HepG2 (cell line): ENCODE measurements around the gene ERF. TPM values are rescaled to one million over a fixed set of nuclear protein-coding genes. Genes with fewer than 3 reads are reported as not detected.

Experiments used
- ATAC-seq: fragments of 200-7000 bp; cut with Tn5 transposase; 3 replicates; pipeline ENCODE4 v1.9.1; 2020; ENCODE audit warnings: mild to moderate bottlenecking, moderate library complexity
- BruUV-seq: library from RNA; stranded (reverse); fragments of 400-500 nt; replicated peaks from 2 replicates; lab custom pipeline; 2021; lab: Mats Ljungman, UMichigan
- CTCF ChIA-PET: fragments of 300-600 bp; formaldehyde crosslinking; extraction: SDS; loops from one replicate; lab custom pipeline; 2021; ENCODE audit warnings: low total read pairs, inconsistent platforms, low intra/inter-chr PET ratio; lab: Yijun Ruan, JAX
- POLR2A ChIA-PET: fragments of 350-600 bp; sonication (Branson Sonifier 250); formaldehyde crosslinking; loops from one replicate; lab custom pipeline; 2020; ENCODE audit warnings: antibody characterized with exemption, inconsistent platforms; lab: Yijun Ruan, JAX
- DNase-seq: peaks from one replicate; pipeline ENCODE4 v3.0.0-alpha.2; 2015; ENCODE audit warnings: low spot score
- FAIRE-seq: peaks from 3 replicates; lab custom pipeline; 2011; peaks lifted over from hg19 to GRCh38; lab: Jason Lieb, UNC
- H2AFZ ChIP-seq: one replicate; pipeline ENCODE4 v1.6.1; 2011; ENCODE audit warnings: low read length, inconsistent platforms
- H3K27ac ChIP-seq: fragments of 300-600 bp; 3 replicates; pipeline ENCODE4 v1.8.0; 2011; ENCODE audit warnings: mixed run types, mild to moderate bottlenecking, mixed read lengths, low read length, inconsistent platforms; ENCODE audit not compliant: insufficient read depth; ENCODE audit errors: extremely low read length
- H3K27me3 ChIP-seq, 2 experiments: fragments of 200-600 bp in 1 of 2; 2 replicates in 1 of 2; 3 replicates in 1 of 2; pipeline versions ENCODE4 v1.6.0 to v1.8.0; 2011; ENCODE audit warnings: low read length in 2 of 2, mild to moderate bottlenecking in 2 of 2, moderate library complexity in 2 of 2, inconsistent platforms in 1 of 2; ENCODE audit not compliant: insufficient read depth in 2 of 2, control insufficient read depth in 1 of 2
- H3K36me3 ChIP-seq, 2 experiments: fragments of 200-600 bp in 1 of 2; replicated peaks in 1 of 2; 2 replicates in 1 of 2; 3 replicates in 1 of 2; pipeline versions ENCODE4 v1.5.1 to v1.8.0; 2011; ENCODE audit warnings: low read length in 2 of 2, inconsistent platforms in 1 of 2; ENCODE audit not compliant: insufficient read depth in 2 of 2, control insufficient read depth in 1 of 2
- H3K4me1 ChIP-seq: 2 replicates; pipeline ENCODE4 v1.5.1; 2012; ENCODE audit warnings: low read length, inconsistent platforms; ENCODE audit not compliant: insufficient read depth
- H3K4me2 ChIP-seq: 2 replicates; pipeline ENCODE4 v1.6.0; 2011; ENCODE audit warnings: low read depth, low read length, inconsistent platforms
- H3K4me3 ChIP-seq, 3 experiments: fragments of 200-600 bp in 1 of 3; sonication (generic), shearing (Covaris generic) in 1 of 3; replicated peaks in 1 of 3; 2 replicates each; pipeline ENCODE4 v1.5.1; 2011 to 2016; ENCODE audit warnings: low read length in 3 of 3, inconsistent platforms in 2 of 3, low read depth in 2 of 3, mild to moderate bottlenecking in 2 of 3, control low read depth in 1 of 3, mixed read lengths in 1 of 3; ENCODE audit not compliant: insufficient read depth in 1 of 3
- H3K79me2 ChIP-seq: one replicate; pipeline ENCODE4 v1.6.1; 2011; ENCODE audit warnings: low read length, inconsistent platforms; ENCODE audit not compliant: insufficient read depth
- H3K9ac ChIP-seq: 2 replicates; pipeline ENCODE4 v1.6.0; 2011; ENCODE audit warnings: mild to moderate bottlenecking, low read depth, low read length, inconsistent platforms; ENCODE audit not compliant: insufficient read depth
- H3K9me3 ChIP-seq: 2 replicates; pipeline ENCODE4 v1.5.1; 2012; ENCODE audit warnings: mild to moderate bottlenecking, low read length
- H4K20me1 ChIP-seq: 2 replicates; pipeline ENCODE4 v1.6.0; 2011; ENCODE audit warnings: inconsistent platforms, mild to moderate bottlenecking, low read length, moderate library complexity; ENCODE audit not compliant: insufficient read depth
- AGO2 ChIP-seq: fragments of 200-400 bp; formaldehyde crosslinking; optimal IDR thresholded peaks from 2 replicates; pipeline ENCODE3; 2017; ENCODE audit warnings: mild to moderate bottlenecking, low read depth, low read length, moderate library complexity
- ASH2L ChIP-seq: fragments of 300-600, 200-600 bp; sonication (generic); IDR thresholded peaks from 2 replicates; pipeline ENCODE4 v1.7.0; 2017; ENCODE audit warnings: low read depth, mild to moderate bottlenecking, moderate library complexity, mixed read lengths, low read length; ENCODE audit not compliant: insufficient read length
- EEA1 ChIP-seq: sonication (generic); formaldehyde crosslinking; IDR thresholded peaks from 2 replicates; pipeline ENCODE4 v1.5.1; 2020; ENCODE audit warnings: mild to moderate bottlenecking, missing genetic modification reagents, borderline replicate concordance
- MYC ChIP-seq: sonication (generic); formaldehyde crosslinking; IDR thresholded peaks from 2 replicates; pipeline ENCODE4 v1.9.0; 2021; ENCODE audit warnings: missing genetic modification reagents, borderline replicate concordance
- PHF8 ChIP-seq: sonication (generic); formaldehyde crosslinking; IDR thresholded peaks from 2 replicates; pipeline ENCODE4 v1.5.0; 2020; ENCODE audit warnings: missing genetic modification reagents
- POLR2AphosphoS5 ChIP-seq: IDR thresholded peaks from 2 replicates; pipeline ENCODE4 v1.6.1; 2012; ENCODE audit warnings: low read depth, low read length
- RBFOX2 ChIP-seq: fragments of 200-400 bp; formaldehyde crosslinking; IDR thresholded peaks from 2 replicates; pipeline ENCODE4 v1.6.1; 2017; ENCODE audit warnings: low read depth, mild to moderate bottlenecking, low read length
- RBM22 ChIP-seq: fragments of 200-400 bp; formaldehyde crosslinking; optimal IDR thresholded peaks from 2 replicates; pipeline ENCODE3; 2017; ENCODE audit warnings: mild to moderate bottlenecking, low read length, moderate library complexity
- ZNF589 ChIP-seq: sonication (generic); formaldehyde crosslinking; conservative IDR thresholded peaks from 2 replicates; pipeline ENCODE4 v1.8.0; 2022; ENCODE audit warnings: mild to moderate bottlenecking, moderate library complexity, missing genetic modification reagents
- ZNF768 ChIP-seq: sonication (generic); formaldehyde crosslinking; IDR thresholded peaks from 2 replicates; pipeline ENCODE4 v1.4.0; 2020; ENCODE audit warnings: missing genetic modification reagents
- ZNF792 ChIP-seq: IDR thresholded peaks from 2 replicates; pipeline ENCODE4 v1.6.1; 2016
- WGBS: methylation state at CpG from one replicate; pipeline ENCODE4 v1.1.6; 2017; ENCODE audit warnings: low lambda C conversion rate; 5-methylcytosine and 5-hydroxymethylcytosine counted together
- in situ Hi-C: cut with HindIII; loops from 2 replicates; pipeline ENCODE4 v1.10.0; 2017; ENCODE audit warnings: low pct_unique_long_range_greater_than_20kb; ENCODE audit not compliant: extremely low pct_ligation_motif_present
- intact Hi-C: fragments of 100-400 bp; cut with micrococcal nuclease; formaldehyde crosslinking; loops from one replicate; pipeline ENCODE4 v1.10.0; 2022; ENCODE audit not compliant: unreplicated experiment
- polyA plus RNA-seq, 8 experiments: library from polyadenylated mRNA; depleted of rRNA in 3 of 8; stranded (reverse) in 7 of 8; unstranded in 1 of 8; fragments of >200 nt; fragmentation: Illumina TruSeq in 4 of 8; extraction: Trizol in 4 of 8; gene quantifications; 2 replicates each; pipeline versions ENCODE4 v1.2.1 to v1.2.3, GENCODE V29; 2011 to 2016; ENCODE audit warnings: low read depth in 4 of 8, missing spikeins in 1 of 8, mixed read lengths in 1 of 8; ENCODE audit not compliant: insufficient read depth in 1 of 8
- total RNA-seq, 5 experiments: library from RNA; depleted of rRNA; stranded (reverse); fragments of >200 nt; fragmentation: Illumina TruSeq; extraction: Trizol; gene quantifications; 2 replicates each; pipeline ENCODE4 v1.2.3, GENCODE V29; 2016; ENCODE audit warnings: low read depth in 1 of 5
- TF ChIP-seq, protein P1 (sequence below): sonication (generic); formaldehyde crosslinking; IDR thresholded peaks from 2 replicates; pipeline ENCODE4 v1.4.0; 2020; ENCODE audit warnings: mild to moderate bottlenecking, missing genetic modification reagents
- TF ChIP-seq, protein P2 (sequence below): sonication (generic); formaldehyde crosslinking; IDR thresholded peaks from 2 replicates; pipeline ENCODE4 v1.5.1; 2020; ENCODE audit warnings: mild to moderate bottlenecking, missing genetic modification reagents, moderate library complexity
- TF ChIP-seq, protein P3 (sequence below): sonication (generic); formaldehyde crosslinking; IDR thresholded peaks from 2 replicates; pipeline ENCODE4 v1.5.1; 2020; ENCODE audit warnings: mild to moderate bottlenecking, missing genetic modification reagents, borderline replicate concordance
- TF ChIP-seq, protein P4 (sequence below), 2 experiments: fragments of 450-650 bp in 1 of 2; sonication (generic) in 1 of 2; formaldehyde crosslinking; IDR thresholded peaks; 2 replicates each; pipeline versions ENCODE4 v1.5.0 to v1.8.0; 2020 to 2022; ENCODE audit warnings: mild to moderate bottlenecking in 1 of 2, missing genetic modification reagents in 1 of 2

The ERF gene
- total and polyA plus RNA-seq, 2 of the 13 experiments (the other 11 are each of a cell fraction or from before 2014, with no cell fraction given), result 67.1 to 69.9 TPM

- H3K27me3 ChIP-seq, result no peaks in the 10 kb centered on the region; a peak in 1 of 5 replicates
- H3K79me2 ChIP-seq, result peaks cover 43% of the 10 kb centered on the region
- H3K9ac ChIP-seq, result peak overlapping the region; percentile 79
- FAIRE-seq, result no peak
- peaks cover 57% of the 10 kb centered on the region for H3K4me1 ChIP-seq
- peak overlapping the region; percentile 98 for H3K4me2 ChIP-seq
- ChIA-PET POLR2A (interaction anchor here (1.0 to 3.6 kb wide), 4 partner anchors 8 to 29 kb away, joined by 5 to 25 read pairs (median 8); partner anchors contain the start of gene GSK3A), CTCF (no interaction called here)
- WGBS, result 37% methylated on average over 27 of the region's 27 CpGs
- H2AFZ ChIP-seq, result no peak overlapping the region
- peak overlapping the region; percentile 75 for H3K27ac ChIP-seq
- H3K4me3 ChIP-seq, result peak overlapping the region; percentile 88 to 99 (median 91)
- in situ Hi-C loops (loop anchor here (5.0 kb wide), 1 partner anchor 35 kb away; no protein-coding TSS in a partner anchor), intact Hi-C loops (no loop called here)
- ATAC-seq, result no peak
- H3K36me3 ChIP-seq, result peaks cover 7 to 32% of the 10 kb centered on the region in 2 experiments; a peak in 3 of 5 replicates
- peaks cover 37% of the 10 kb centered on the region for H4K20me1 ChIP-seq
- H3K9me3 ChIP-seq, result no peaks in the 10 kb centered on the region
- no peak for DNase-seq
- TSS peak; percentile 42 for BruUV-seq
- peak; percentile 28; the same call in 1 of the 2 replicates for TF ChIP-seq PHF8 (CRISPR knock-in tag)
- TF ChIP-seq ZNF768 (CRISPR knock-in tag), result 0 out of 2 replicates have a peak, but pooled peaks have one; percentile 0
- TF ChIP-seq, protein P1, sequence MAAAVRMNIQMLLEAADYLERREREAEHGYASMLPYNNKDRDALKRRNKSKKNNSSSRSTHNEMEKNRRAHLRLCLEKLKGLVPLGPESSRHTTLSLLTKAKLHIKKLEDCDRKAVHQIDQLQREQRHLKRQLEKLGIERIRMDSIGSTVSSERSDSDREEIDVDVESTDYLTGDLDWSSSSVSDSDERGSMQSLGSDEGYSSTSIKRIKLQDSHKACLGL (CRISPR knock-in tag), result no peak
- TF ChIP-seq, protein P2, sequence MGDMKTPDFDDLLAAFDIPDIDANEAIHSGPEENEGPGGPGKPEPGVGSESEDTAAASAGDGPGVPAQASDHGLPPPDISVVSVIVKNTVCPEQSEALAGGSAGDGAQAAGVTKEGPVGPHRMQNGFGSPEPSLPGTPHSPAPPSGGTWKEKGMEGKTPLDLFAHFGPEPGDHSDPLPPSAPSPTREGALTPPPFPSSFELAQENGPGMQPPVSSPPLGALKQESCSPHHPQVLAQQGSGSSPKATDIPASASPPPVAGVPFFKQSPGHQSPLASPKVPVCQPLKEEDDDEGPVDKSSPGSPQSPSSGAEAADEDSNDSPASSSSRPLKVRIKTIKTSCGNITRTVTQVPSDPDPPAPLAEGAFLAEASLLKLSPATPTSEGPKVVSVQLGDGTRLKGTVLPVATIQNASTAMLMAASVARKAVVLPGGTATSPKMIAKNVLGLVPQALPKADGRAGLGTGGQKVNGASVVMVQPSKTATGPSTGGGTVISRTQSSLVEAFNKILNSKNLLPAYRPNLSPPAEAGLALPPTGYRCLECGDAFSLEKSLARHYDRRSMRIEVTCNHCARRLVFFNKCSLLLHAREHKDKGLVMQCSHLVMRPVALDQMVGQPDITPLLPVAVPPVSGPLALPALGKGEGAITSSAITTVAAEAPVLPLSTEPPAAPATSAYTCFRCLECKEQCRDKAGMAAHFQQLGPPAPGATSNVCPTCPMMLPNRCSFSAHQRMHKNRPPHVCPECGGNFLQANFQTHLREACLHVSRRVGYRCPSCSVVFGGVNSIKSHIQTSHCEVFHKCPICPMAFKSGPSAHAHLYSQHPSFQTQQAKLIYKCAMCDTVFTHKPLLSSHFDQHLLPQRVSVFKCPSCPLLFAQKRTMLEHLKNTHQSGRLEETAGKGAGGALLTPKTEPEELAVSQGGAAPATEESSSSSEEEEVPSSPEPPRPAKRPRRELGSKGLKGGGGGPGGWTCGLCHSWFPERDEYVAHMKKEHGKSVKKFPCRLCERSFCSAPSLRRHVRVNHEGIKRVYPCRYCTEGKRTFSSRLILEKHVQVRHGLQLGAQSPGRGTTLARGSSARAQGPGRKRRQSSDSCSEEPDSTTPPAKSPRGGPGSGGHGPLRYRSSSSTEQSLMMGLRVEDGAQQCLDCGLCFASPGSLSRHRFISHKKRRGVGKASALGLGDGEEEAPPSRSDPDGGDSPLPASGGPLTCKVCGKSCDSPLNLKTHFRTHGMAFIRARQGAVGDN (CRISPR knock-in tag), result peak; percentile 63; the same call in 1 of the 2 replicates
- peak; percentile 45; the same call in 1 of the 2 replicates for TF ChIP-seq RBFOX2
- peak; percentile 69 for TF ChIP-seq RBM22
- TF ChIP-seq EEA1 (CRISPR knock-in tag), result 0 out of 2 replicates have a peak, but pooled peaks have one; percentile 43
- TF ChIP-seq ZNF589, result 0 out of 2 replicates have a peak, but pooled peaks have one; percentile 36
- no peak; the same call in none of the 2 replicates for TF ChIP-seq POLR2AphosphoS5
- TF ChIP-seq, protein P3, sequence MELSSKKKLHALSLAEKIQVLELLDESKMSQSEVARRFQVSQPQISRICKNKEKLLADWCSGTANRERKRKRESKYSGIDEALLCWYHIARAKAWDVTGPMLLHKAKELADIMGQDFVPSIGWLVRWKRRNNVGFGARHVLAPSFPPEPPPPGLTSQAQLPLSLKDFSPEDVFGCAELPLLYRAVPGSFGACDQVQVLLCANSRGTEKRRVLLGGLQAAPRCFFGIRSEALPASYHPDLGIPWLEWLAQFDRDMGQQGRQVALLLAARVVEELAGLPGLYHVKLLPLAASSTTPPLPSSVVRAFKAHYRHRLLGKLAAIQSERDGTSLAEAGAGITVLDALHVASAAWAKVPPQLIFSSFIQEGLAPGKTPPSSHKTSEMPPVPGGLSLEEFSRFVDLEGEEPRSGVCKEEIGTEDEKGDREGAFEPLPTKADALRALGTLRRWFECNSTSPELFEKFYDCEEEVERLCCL (CRISPR knock-in tag), result 0 out of 2 replicates have a peak, but pooled peaks have one; percentile 46
- peak; percentile 26 for TF ChIP-seq ASH2L
- TF ChIP-seq, protein P4, sequence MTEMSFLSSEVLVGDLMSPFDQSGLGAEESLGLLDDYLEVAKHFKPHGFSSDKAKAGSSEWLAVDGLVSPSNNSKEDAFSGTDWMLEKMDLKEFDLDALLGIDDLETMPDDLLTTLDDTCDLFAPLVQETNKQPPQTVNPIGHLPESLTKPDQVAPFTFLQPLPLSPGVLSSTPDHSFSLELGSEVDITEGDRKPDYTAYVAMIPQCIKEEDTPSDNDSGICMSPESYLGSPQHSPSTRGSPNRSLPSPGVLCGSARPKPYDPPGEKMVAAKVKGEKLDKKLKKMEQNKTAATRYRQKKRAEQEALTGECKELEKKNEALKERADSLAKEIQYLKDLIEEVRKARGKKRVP (CRISPR knock-in tag; IDR thresholded peaks at IDR 0.05), result 0 out of 4 replicates have a peak, but pooled peaks of 1 of the 2 experiments have one; percentile 20
- TF ChIP-seq AGO2, result peak; percentile 90
- no peak for TF ChIP-seq ZNF792 (CRISPR knock-in tag)
- TF ChIP-seq MYC, result peak; percentile 53; the same call in 1 of the 2 replicates
These were observed 2.3 kb downstream of the ERF start for GRCh38 chr19:42252365-42253244.
